Large intestine (tissue), 3 donors: Measurements from ENCODE around the gene SLC22A31. TPM values are rescaled to one million over a fixed set of nuclear protein-coding genes. Genes with fewer than 3 reads are reported as not detected.
A peak's percentile ranks its signal among the peaks of the same experiment; 100 is the strongest.
"Not testable (repeated sequence)": the region's sequence is repeated elsewhere in the genome, so short reads cannot be mapped to it uniquely, and the experiment has no call there.

Experiments used
- DNase-seq, 2 donors: peaks; one replicate each; pipeline versions ENCODE4 v3.0.0 to v3.0.0-alpha.2; 2013
- H3K27ac ChIP-seq: one replicate; pipeline ENCODE4 v1.5.1; 2013; ENCODE audit warnings: low read length
- H3K27me3 ChIP-seq: 2 replicates; pipeline ENCODE4 v1.6.1; 2013; ENCODE audit warnings: low read length; ENCODE audit not compliant: control insufficient read depth, insufficient read depth
- H3K36me3 ChIP-seq: 2 replicates; pipeline ENCODE4 v1.6.1; 2013; ENCODE audit warnings: low read length; ENCODE audit not compliant: control insufficient read depth, insufficient read depth
- H3K4me1 ChIP-seq: one replicate; pipeline ENCODE4 v1.6.1; 2013; ENCODE audit warnings: low read length; ENCODE audit not compliant: control insufficient read depth, insufficient read depth
- H3K4me3 ChIP-seq: one replicate; pipeline ENCODE4 v1.5.1; 2013; ENCODE audit warnings: low read length
- H3K9me3 ChIP-seq: one replicate; pipeline ENCODE4 v1.6.1; 2013; ENCODE audit warnings: mild to moderate bottlenecking, low read depth, low read length, moderate library complexity; ENCODE audit not compliant: control insufficient read depth
- WGBS: methylation state at CpG from one replicate; pipeline ENCODE4 v1.1.5; 2013; ENCODE audit warnings: low lambda C conversion rate; ENCODE audit not compliant: insufficient coverage; 5-methylcytosine and 5-hydroxymethylcytosine counted together
- polyA plus RNA-seq: library from polyadenylated mRNA; unstranded; fragments of 120-200 nt; gene quantifications from one replicate; pipeline ENCODE4 v1.2.1, GENCODE V29; 2013

The SLC22A31 gene
- polyA plus RNA-seq, 1 donor, result 8.8 TPM

DNA sequence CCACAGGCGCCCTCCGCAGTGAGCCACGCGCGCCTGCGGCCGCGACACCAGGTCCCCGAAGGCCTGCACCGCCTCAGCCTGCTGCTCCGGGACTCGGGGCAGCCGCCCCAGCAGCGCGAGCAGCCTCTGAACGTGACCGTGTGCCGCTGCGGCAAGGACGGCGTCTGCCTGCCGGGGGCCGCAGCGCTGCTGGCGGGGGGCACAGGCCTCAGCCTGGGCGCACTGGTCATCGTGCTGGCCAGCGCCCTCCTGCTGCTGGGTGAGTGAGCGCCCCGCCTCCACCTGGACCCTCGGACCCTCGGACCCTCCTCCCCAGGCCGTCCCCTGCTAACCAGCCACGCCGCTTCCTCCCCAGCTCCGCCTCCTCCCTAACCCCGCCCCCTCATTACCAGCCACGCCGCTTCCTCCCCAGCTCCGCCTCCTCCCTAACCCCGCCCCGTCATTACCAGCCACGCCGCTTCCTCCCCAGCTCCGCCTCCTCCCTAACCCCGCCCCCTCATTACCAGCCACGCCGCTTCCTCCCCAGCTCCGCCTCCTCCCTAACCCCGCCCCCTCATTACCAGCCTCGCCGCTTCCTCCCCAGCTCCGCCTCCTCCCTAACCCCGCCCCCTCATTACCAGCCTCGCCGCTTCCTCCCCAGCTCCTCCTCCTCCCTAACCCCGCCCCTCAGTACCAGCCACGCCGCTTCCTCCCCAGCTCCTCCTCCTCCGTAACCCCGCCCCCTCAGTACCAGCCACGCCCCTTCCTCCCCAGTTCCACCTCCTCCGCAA is 8.0 kb downstream of the SLC22A31 start:
- 13% methylated on average over 6 of the region's 63 CpGs for WGBS
- peak; percentile 55 to 59 for DNase-seq

GRCh38 chr16:89191901-89192185 is 8.5 kb downstream of the SLC22A31 start:
- peaks cover 4% of the 10 kb centered on the region for H3K4me1 ChIP-seq
- no peak overlapping the region for H3K4me3 ChIP-seq
- H3K27ac ChIP-seq, result no peak overlapping the region
- WGBS, result no CpG with 5 or more reads among the region's 19 CpGs
- peaks cover 6% of the 10 kb centered on the region for H3K9me3 ChIP-seq
- H3K36me3 ChIP-seq, result no peaks in the 10 kb centered on the region
- peaks cover 8% of the 10 kb centered on the region for H3K27me3 ChIP-seq
- no peak for DNase-seq

More for the DNA sequence above, 8.0 kb downstream of the SLC22A31 start:
- H3K4me3 ChIP-seq, H3K27me3 ChIP-seq, H3K9me3 ChIP-seq, H3K4me1 ChIP-seq, H3K27ac ChIP-seq, H3K36me3 ChIP-seq: not testable (repeated sequence)

GRCh38 chr16:89191033-89191900 is 9.1 kb downstream of the SLC22A31 start:
- Histone ChIP-seq H3K4me3 (no peak overlapping the region), H3K27ac (no peak overlapping the region), H3K4me1 (peaks cover 4% of the 10 kb centered on the region), H3K36me3 (no peaks in the 10 kb centered on the region), H3K9me3 (peaks cover 6% of the 10 kb centered on the region), H3K27me3 (peaks cover 8% of the 10 kb centered on the region)
- DNase-seq, result no peak
- WGBS, result no CpG with 5 or more reads among the region's 44 CpGs

DNA sequence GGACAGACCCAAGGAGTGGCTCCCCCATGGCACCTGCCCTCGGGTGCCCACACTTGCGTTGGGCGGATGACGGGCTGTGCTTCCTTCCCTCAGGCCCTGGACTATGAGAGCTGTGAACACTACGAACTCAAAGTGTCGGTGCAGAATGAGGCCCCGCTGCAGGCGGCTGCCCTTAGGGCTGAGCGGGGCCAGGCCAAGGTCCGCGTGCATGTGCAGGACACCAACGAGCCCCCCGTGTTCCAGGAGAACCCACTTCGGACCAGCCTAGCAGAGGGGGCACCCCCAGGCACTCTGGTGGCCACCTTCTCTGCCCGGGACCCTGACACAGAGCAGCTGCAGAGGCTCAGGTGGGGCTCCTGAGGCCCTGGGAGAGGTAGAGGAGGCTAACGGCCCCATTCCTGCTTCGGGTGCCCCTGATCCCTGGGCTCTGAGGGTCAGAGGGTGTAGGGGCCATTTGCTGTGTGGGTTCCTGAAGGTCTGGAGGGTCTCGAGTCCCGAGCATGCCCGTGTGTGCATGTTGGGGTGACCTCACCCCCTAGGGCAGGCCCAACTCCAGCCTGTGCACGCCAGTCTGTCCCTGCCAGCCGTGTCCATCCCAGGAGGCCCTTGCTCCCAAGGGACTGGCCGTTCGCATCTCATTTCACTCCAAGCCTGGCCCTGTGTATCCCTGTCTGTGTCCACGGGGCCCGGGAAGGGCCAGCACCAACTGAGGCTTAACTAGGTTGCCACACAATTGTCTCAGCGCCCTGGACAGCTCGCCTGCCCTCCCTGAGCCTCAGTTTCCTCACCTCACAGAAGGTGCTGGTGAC is 10.0 kb downstream of the SLC22A31 start:
- Histone ChIP-seq H3K36me3 (no peaks in the 10 kb centered on the region), H3K4me1 (peaks cover 4% of the 10 kb centered on the region), H3K27me3 (peaks cover 10% of the 10 kb centered on the region), H3K9me3 (peaks cover 6% of the 10 kb centered on the region), H3K4me3 (no peak overlapping the region), H3K27ac (no peak overlapping the region)
- WGBS, result no CpG with 5 or more reads among the region's 28 CpGs
- DNase-seq, result no peak

DNA sequence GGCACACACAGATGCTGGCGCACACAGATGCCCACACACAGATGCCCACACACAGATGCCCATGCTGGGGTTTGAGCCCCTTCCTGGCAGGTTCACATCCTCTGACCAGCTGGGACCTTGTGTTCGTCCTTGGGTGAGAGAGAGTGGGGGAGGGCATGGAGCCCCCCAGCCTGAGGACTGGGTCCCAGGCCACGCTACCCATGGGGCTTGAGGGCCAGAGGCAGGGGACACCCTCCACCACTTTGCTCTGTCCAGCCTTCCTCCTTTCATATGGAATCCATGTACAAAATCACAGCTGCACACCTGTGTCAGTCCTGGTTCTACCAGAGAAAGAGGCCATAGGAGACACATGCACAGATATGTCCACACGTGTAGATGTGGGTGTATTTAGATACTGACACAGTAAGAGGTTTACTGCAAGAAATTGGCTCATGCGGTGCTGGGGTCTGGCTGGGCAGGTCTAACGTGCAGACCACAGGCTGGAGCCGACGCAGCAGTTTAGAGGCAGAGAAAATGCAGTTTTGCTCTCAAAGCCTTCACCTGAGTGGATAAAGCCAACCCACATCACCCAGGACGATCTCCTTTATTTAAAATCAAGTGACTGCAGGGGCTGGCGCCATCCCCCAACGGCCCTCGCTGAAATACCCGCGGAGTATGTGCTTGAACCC is 10.8 kb downstream of the SLC22A31 start:
- Histone ChIP-seq H3K36me3 (no peaks in the 10 kb centered on the region), H3K9me3 (peaks cover 11% of the 10 kb centered on the region), H3K27ac (no peak overlapping the region), H3K4me3 (no peak overlapping the region), H3K4me1 (no peaks in the 10 kb centered on the region), H3K27me3 (peaks cover 17% of the 10 kb centered on the region)
- 60% methylated on average over 1 of the region's 14 CpGs for WGBS
- DNase-seq, result no peak

DNA sequence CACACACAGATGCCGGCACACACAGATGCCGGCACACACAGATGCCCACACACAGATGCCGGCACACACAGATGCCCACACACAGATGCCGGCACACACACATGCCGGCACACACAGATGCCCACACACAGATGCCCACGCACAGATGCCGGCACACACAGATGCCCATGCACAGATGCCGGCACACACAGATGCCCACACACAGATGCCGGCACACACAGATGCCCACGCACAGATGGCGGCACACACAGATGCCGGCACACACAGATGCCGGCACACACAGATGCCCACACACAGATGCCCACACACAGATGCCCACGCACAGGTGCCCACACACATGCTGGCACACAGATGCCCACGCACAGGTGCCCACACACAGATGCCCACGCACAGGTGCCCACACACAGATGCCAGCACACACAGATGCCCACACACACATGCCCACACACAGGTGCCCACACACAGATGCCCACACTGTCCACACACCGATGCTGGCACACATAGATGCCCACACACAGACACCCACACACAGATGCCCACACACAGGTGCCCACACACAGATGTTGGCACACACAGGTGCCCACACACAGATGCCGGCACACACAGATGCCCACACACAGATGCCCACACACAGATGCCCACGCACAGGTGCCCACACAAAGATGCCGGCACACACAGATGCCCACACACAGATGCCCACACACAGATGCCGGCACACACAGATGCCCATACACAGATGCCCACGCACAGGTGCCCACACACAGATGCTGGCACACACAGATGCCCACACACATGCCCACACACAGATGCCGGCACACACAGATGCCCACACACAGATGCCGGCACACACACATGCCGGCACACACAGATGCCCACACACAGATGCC is 11.6 kb downstream of the SLC22A31 start:
- not testable (repeated sequence) for H3K36me3 ChIP-seq, H3K4me3 ChIP-seq, H3K27ac ChIP-seq, DNase-seq, H3K4me1 ChIP-seq
- no CpG with 5 or more reads among the region's 25 CpGs for WGBS
- Histone ChIP-seq H3K27me3 (peaks cover 23% of the 10 kb centered on the region), H3K9me3 (peaks cover 10% of the 10 kb centered on the region)

DNA sequence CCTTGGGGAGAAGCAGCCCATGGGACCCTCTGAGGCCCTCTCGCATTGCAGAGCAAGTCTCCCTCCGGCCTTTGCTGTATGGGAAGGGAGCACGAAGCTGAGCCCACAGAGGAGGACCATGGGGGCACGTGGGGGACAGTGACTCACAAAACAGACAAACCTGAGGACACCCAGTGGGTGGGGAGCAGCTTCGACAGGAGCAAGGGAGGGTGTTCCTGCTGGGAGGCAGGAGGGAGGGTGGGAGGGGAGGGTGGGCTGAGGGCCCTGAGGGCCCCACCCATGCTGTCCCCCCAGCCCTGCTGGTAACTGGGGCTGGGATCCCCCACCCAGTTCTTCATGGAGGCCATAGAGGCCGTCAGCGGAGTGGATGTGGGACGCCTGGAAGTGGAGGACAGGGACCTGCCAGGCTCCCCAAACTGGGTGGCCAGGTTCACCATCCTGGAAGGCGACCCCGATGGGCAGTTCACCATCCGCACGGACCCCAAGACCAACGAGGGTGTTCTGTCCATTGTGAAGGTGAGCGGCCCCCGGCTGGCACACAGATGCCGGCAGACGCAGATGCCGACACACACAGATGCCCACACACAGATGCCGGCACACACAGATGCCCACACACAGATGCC is 12.5 kb downstream of the SLC22A31 start:
- Histone ChIP-seq H3K27ac (no peak overlapping the region), H3K4me3 (no peak overlapping the region), H3K27me3 (peaks cover 24% of the 10 kb centered on the region), H3K9me3 (peaks cover 7% of the 10 kb centered on the region), H3K36me3 (no peaks in the 10 kb centered on the region), H3K4me1 (no peaks in the 10 kb centered on the region)
- DNase-seq, result no peak
- WGBS, result no CpG with 5 or more reads among the region's 19 CpGs

DNA sequence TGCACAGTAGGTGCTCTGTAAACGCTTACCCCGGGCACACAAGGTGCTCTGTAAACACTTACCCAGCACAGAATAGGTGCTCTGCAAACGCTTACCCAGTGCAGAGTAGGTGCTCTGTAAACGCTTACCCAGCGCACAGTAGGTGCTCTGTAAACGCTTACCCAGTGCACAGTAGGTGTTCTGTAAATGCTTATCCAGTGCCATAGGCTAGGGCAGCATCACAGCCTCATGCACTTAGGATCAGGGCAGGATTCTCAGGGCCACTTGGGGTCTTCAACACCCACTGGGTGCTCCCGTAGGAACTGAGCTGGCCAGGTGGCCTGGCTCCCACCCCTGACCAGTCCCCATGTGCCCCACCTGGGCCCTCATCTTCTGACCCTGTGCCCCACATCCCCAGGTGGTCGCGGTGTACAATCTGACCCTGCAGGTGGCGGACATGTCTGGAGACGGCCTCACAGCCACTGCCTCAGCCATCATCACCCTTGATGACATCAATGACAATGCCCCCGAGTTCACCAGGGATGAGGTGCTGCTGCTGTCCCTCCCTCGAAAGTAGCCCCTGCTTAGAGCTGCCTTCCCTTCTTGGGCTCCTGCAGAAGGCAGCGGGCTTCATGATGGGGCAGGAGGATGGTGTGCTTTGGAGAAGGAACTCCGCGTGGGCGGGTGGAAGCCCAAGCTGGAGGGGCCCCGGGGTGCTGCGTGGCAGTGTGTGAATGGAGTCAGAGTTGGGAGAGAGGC is 13.1 kb downstream of the SLC22A31 start:
- peaks cover 24% of the 10 kb centered on the region for H3K27me3 ChIP-seq
- H3K27ac ChIP-seq, result no peak overlapping the region
- H3K4me1 ChIP-seq, result no peaks in the 10 kb centered on the region
- peaks cover 4% of the 10 kb centered on the region for H3K9me3 ChIP-seq
- H3K4me3 ChIP-seq, result no peak overlapping the region
- DNase-seq, result no peak
- H3K36me3 ChIP-seq, result no peaks in the 10 kb centered on the region
- no CpG with 5 or more reads among the region's 19 CpGs for WGBS
